ENCODE measurements around the gene IFI27L2. TPM values are rescaled to one million over a fixed set of nuclear protein-coding genes. Genes with fewer than 3 reads are reported as not detected.

IFI27L2 gene
- total RNA-seq, 2 donors from 2014 or later = 42.7 to 150 TPM

- Histone ChIP-seq H3K9me3 (no peaks in the 10 kb centered on the region), H3K36me3 (no peaks in the 10 kb centered on the region), H3K27ac (no peak overlapping the region), H3K4me3 (no peak overlapping the region), H3K27me3 (replicated peaks; ENCODE audit: insufficient read depth) (no peaks in the 10 kb centered on the region), H3K4me1 (ENCODE audit: control insufficient read depth in 1 of 2, low read depth in 2 of 2) (peaks cover 11 to 13% of the 10 kb centered on the region in 2 donors)
- ATAC-seq (ENCODE audit: insufficient number of reproducible peaks, low FRiP score, low read depth) = no peak
- TF ChIP-seq CTCF (IDR thresholded peaks at IDR 0.05) = no peak
- no peak for DNase-seq (ENCODE audit: low spot score)
These were observed 2.1 kb downstream of the IFI27L2 start for GRCh38 chr14:94127330-94127729.

- peaks cover 11 to 13% of the 10 kb centered on the region in 2 donors for H3K4me1 ChIP-seq (ENCODE audit: control insufficient read depth in 1 of 2, low read depth in 2 of 2)
- H3K36me3 ChIP-seq = no peaks in the 10 kb centered on the region
- H3K27ac ChIP-seq = no peak overlapping the region
- no peak overlapping the region for H3K4me3 ChIP-seq
- no peak for DNase-seq (ENCODE audit: low spot score)
- H3K9me3 ChIP-seq = no peaks in the 10 kb centered on the region
- no peaks in the 10 kb centered on the region for H3K27me3 ChIP-seq (replicated peaks; ENCODE audit: insufficient read depth)
- no peak for ATAC-seq (ENCODE audit: insufficient number of reproducible peaks, low FRiP score, low read depth)
- TF ChIP-seq CTCF (IDR thresholded peaks at IDR 0.05) = no peak
These were observed 2.6 kb downstream of the IFI27L2 start for GRCh38 chr14:94126800-94127199.

GRCh38 chr14:94126419-94126677 is 3.1 kb downstream of the IFI27L2 start:
- no peaks in the 10 kb centered on the region for H3K9me3 ChIP-seq
- no peak overlapping the region for H3K4me3 ChIP-seq
- TF ChIP-seq CTCF (IDR thresholded peaks at IDR 0.05) = no peak
- H3K36me3 ChIP-seq = no peaks in the 10 kb centered on the region
- H3K27ac ChIP-seq = no peak overlapping the region
- H3K4me1 ChIP-seq (ENCODE audit: control insufficient read depth in 1 of 2, low read depth in 2 of 2) = peaks cover 11 to 17% of the 10 kb centered on the region in 2 donors
- DNase-seq (ENCODE audit: low spot score) (no peak), ATAC-seq (ENCODE audit: insufficient number of reproducible peaks, low FRiP score, low read depth) (no peak)
- no peaks in the 10 kb centered on the region for H3K27me3 ChIP-seq (replicated peaks; ENCODE audit: insufficient read depth)

GRCh38 chr14:94125659-94126418 is 3.6 kb downstream of the IFI27L2 start:
- no peaks in the 10 kb centered on the region for H3K27me3 ChIP-seq (replicated peaks; ENCODE audit: insufficient read depth)
- DNase-seq (ENCODE audit: low spot score) = no peak

More at GRCh38 chr14:94125659-94126418, 3.6 kb downstream of the IFI27L2 start:
- H3K4me3 ChIP-seq = no peak overlapping the region
- TF ChIP-seq CTCF (IDR thresholded peaks at IDR 0.05) = no peak
- no peaks in the 10 kb centered on the region for H3K9me3 ChIP-seq
- ATAC-seq (ENCODE audit: insufficient number of reproducible peaks, low FRiP score, low read depth) = no peak
- H3K4me1 ChIP-seq (ENCODE audit: control insufficient read depth in 1 of 2, low read depth in 2 of 2) = peaks cover 11 to 20% of the 10 kb centered on the region in 2 donors
- no peaks in the 10 kb centered on the region for H3K36me3 ChIP-seq
- no peak overlapping the region for H3K27ac ChIP-seq

Data from thoracic aorta (tissue), 2 donors.